ENCODE measurements around the gene DYNC1I1.

DYNC1I1 gene

GRCh38 chr7:96085953-96086352 is 313.6 kb downstream of the DYNC1I1 start:
- no peak for DNase-seq (ENCODE audit: low spot score)

GRCh38 chr7:96088579-96088978 is 316.2 kb downstream of the DYNC1I1 start:
- no peak for DNase-seq (ENCODE audit: low spot score)

- no peak for DNase-seq (ENCODE audit: low spot score)
Measured at GRCh38 chr7:96089511-96089910, 317.2 kb downstream of the DYNC1I1 start.

GRCh38 chr7:96090756-96091155 is 318.4 kb downstream of the DYNC1I1 start:
- no peak for DNase-seq (ENCODE audit: low spot score)

GRCh38 chr7:96093435-96093834 is 321.1 kb downstream of the DYNC1I1 start:
- no peak for DNase-seq (ENCODE audit: low spot score)

GRCh38 chr7:96097835-96098234 is 325.5 kb downstream of the DYNC1I1 start:
- no peak for DNase-seq (ENCODE audit: low spot score)

GRCh38 chr7:96100737-96101136 is 328.4 kb downstream of the DYNC1I1 start:
- DNase-seq (ENCODE audit: low spot score): no peak

GRCh38 chr7:96102096-96102811 is 329.9 kb downstream of the DYNC1I1 start:
- no peak for DNase-seq (ENCODE audit: low spot score)

- DNase-seq (ENCODE audit: low spot score): no peak
Measured at GRCh38 chr7:96104984-96105383, 332.6 kb downstream of the DYNC1I1 start.

- no peak for DNase-seq (ENCODE audit: low spot score)
Measured at GRCh38 chr7:96111405-96111804, 339.1 kb downstream of the DYNC1I1 start.

- DNase-seq (ENCODE audit: low spot score): no peak
Measured at GRCh38 chr7:96114190-96114589, 341.8 kb downstream of the DYNC1I1 start.

- no peak for DNase-seq (ENCODE audit: low spot score)
Measured at GRCh38 chr7:96116173-96116572, 343.8 kb downstream of the DYNC1I1 start.

GRCh38 chr7:96118449-96119001 is 346.2 kb downstream of the DYNC1I1 start:
- DNase-seq (ENCODE audit: low spot score): no peak

- DNase-seq (ENCODE audit: low spot score): no peak
Measured at GRCh38 chr7:96120445-96121225, 348.3 kb downstream of the DYNC1I1 start.

- no peak for DNase-seq (ENCODE audit: low spot score)
Measured at GRCh38 chr7:96121752-96122151, 349.4 kb downstream of the DYNC1I1 start.

- no peak for DNase-seq (ENCODE audit: low spot score)
Measured at GRCh38 chr7:96122746-96123145, 350.4 kb downstream of the DYNC1I1 start.

GRCh38 chr7:96126382-96126781 is 354.0 kb downstream of the DYNC1I1 start:
- DNase-seq (ENCODE audit: low spot score): no peak

GRCh38 chr7:96127746-96128145 is 355.4 kb downstream of the DYNC1I1 start:
- no peak for DNase-seq (ENCODE audit: low spot score)

- no peak for DNase-seq (ENCODE audit: low spot score)
Measured at GRCh38 chr7:96131525-96131924, 359.2 kb downstream of the DYNC1I1 start.

- DNase-seq (ENCODE audit: low spot score): no peak
Measured at GRCh38 chr7:96135241-96135640, 362.9 kb downstream of the DYNC1I1 start.

- no peak for DNase-seq (ENCODE audit: low spot score)
Measured at GRCh38 chr7:96136600-96137239, 364.4 kb downstream of the DYNC1I1 start.

- no peak for DNase-seq (ENCODE audit: low spot score)
Measured at GRCh38 chr7:96143495-96144259, 371.3 kb downstream of the DYNC1I1 start.
